Measurements from ENCODE around the gene SMYD3.

Gene SMYD3

GRCh38 chr1:246383239-246383589 is 123.9 kb downstream of the SMYD3 start:
- H3K4me3 ChIP-seq (ENCODE audit: low read length): no peak overlapping the region
- H4K20me1 ChIP-seq (ENCODE audit: control insufficient read depth, insufficient read depth, low read depth, low read length): no peaks in the 10 kb centered on the region
- no peak overlapping the region for H3K27ac ChIP-seq (ENCODE audit: low read depth, low read length)
- TF ChIP-seq EZH2phosphoT487 (IDR thresholded peaks at IDR 0.05; ENCODE audit: borderline replicate concordance, low read length) (no peak), CTCF (IDR thresholded peaks at IDR 0.05; ENCODE audit: low read depth, low read length, poor library complexity, severe bottlenecking) (no peak)
- no peaks in the 10 kb centered on the region for H3F3A ChIP-seq (ENCODE audit: control insufficient read depth, insufficient read depth)
- H3K4me2 ChIP-seq (ENCODE audit: low read length): no peak overlapping the region
- no peaks in the 10 kb centered on the region for H3K27me3 ChIP-seq (ENCODE audit: control insufficient read depth, low read length)
- no peaks in the 10 kb centered on the region for H3K9me3 ChIP-seq (ENCODE audit: control insufficient read depth, insufficient read depth, low read length)
- H3K36me3 ChIP-seq (ENCODE audit: control insufficient read depth, low read length): no peaks in the 10 kb centered on the region
- H3K79me2 ChIP-seq (ENCODE audit: control insufficient read depth, low read length): peaks cover 8% of the 10 kb centered on the region; the same call in 1 of the 2 replicates
- no peaks in the 10 kb centered on the region for H3K4me1 ChIP-seq (ENCODE audit: control insufficient read depth, low read length)
- no peaks in the 10 kb centered on the region for H3K9me2 ChIP-seq (replicated peaks; ENCODE audit: control insufficient read depth, low read length)

- TF ChIP-seq CTCF (IDR thresholded peaks at IDR 0.05; ENCODE audit: low read depth, low read length, poor library complexity, severe bottlenecking): no peak
- no peak for TF ChIP-seq EZH2phosphoT487 (IDR thresholded peaks at IDR 0.05; ENCODE audit: borderline replicate concordance, low read length)
- H3K27me3 ChIP-seq (ENCODE audit: control insufficient read depth, low read length): no peaks in the 10 kb centered on the region
- no peak overlapping the region for H3K4me2 ChIP-seq (ENCODE audit: low read length)
- no peaks in the 10 kb centered on the region for H3K36me3 ChIP-seq (ENCODE audit: control insufficient read depth, low read length)
- H3K4me3 ChIP-seq (ENCODE audit: low read length): no peak overlapping the region
- H4K20me1 ChIP-seq (ENCODE audit: control insufficient read depth, insufficient read depth, low read depth, low read length): no peaks in the 10 kb centered on the region
- no peak overlapping the region for H3K27ac ChIP-seq (ENCODE audit: low read depth, low read length)
- H3K9me3 ChIP-seq (ENCODE audit: control insufficient read depth, insufficient read depth, low read length): no peaks in the 10 kb centered on the region
- no peaks in the 10 kb centered on the region for H3K4me1 ChIP-seq (ENCODE audit: control insufficient read depth, low read length)
- H3K79me2 ChIP-seq (ENCODE audit: control insufficient read depth, low read length): peaks cover 11% of the 10 kb centered on the region; the same call in 1 of the 2 replicates
- no peaks in the 10 kb centered on the region for H3K9me2 ChIP-seq (replicated peaks; ENCODE audit: control insufficient read depth, low read length)
- H3F3A ChIP-seq (ENCODE audit: control insufficient read depth, insufficient read depth): no peaks in the 10 kb centered on the region
Measured at GRCh38 chr1:246382589-246383238, 124.4 kb downstream of the SMYD3 start.

- no peaks in the 10 kb centered on the region for H3F3A ChIP-seq (ENCODE audit: control insufficient read depth, insufficient read depth)
- H3K4me3 ChIP-seq (ENCODE audit: low read length): no peak overlapping the region
- no peak overlapping the region for H3K4me2 ChIP-seq (ENCODE audit: low read length)
- H3K79me2 ChIP-seq (ENCODE audit: control insufficient read depth, low read length): peaks cover 11% of the 10 kb centered on the region; the same call in 1 of the 2 replicates
- H3K4me1 ChIP-seq (ENCODE audit: control insufficient read depth, low read length): no peaks in the 10 kb centered on the region
- TF ChIP-seq EZH2phosphoT487 (IDR thresholded peaks at IDR 0.05; ENCODE audit: borderline replicate concordance, low read length) (no peak), CTCF (IDR thresholded peaks at IDR 0.05; ENCODE audit: low read depth, low read length, poor library complexity, severe bottlenecking) (no peak)
- H4K20me1 ChIP-seq (ENCODE audit: control insufficient read depth, insufficient read depth, low read depth, low read length): no peaks in the 10 kb centered on the region
- H3K36me3 ChIP-seq (ENCODE audit: control insufficient read depth, low read length): no peaks in the 10 kb centered on the region
- H3K9me3 ChIP-seq (ENCODE audit: control insufficient read depth, insufficient read depth, low read length): no peaks in the 10 kb centered on the region
- no peak overlapping the region for H3K27ac ChIP-seq (ENCODE audit: low read depth, low read length)
- H3K27me3 ChIP-seq (ENCODE audit: control insufficient read depth, low read length): no peaks in the 10 kb centered on the region
- no peaks in the 10 kb centered on the region for H3K9me2 ChIP-seq (replicated peaks; ENCODE audit: control insufficient read depth, low read length)
Measured at GRCh38 chr1:246381452-246381851, 125.6 kb downstream of the SMYD3 start.

Data from DOHH2 (cell line).